GM19455 (cell line): Measurements from ENCODE around the gene CALML3.

Source experiments
- ATAC-seq: cut with Tn5 transposase; IDR thresholded peaks from one replicate; pipeline ENCODE4 v1.9.1; 2021; ENCODE audit not compliant: unreplicated experiment

CALML3 gene

DNA sequence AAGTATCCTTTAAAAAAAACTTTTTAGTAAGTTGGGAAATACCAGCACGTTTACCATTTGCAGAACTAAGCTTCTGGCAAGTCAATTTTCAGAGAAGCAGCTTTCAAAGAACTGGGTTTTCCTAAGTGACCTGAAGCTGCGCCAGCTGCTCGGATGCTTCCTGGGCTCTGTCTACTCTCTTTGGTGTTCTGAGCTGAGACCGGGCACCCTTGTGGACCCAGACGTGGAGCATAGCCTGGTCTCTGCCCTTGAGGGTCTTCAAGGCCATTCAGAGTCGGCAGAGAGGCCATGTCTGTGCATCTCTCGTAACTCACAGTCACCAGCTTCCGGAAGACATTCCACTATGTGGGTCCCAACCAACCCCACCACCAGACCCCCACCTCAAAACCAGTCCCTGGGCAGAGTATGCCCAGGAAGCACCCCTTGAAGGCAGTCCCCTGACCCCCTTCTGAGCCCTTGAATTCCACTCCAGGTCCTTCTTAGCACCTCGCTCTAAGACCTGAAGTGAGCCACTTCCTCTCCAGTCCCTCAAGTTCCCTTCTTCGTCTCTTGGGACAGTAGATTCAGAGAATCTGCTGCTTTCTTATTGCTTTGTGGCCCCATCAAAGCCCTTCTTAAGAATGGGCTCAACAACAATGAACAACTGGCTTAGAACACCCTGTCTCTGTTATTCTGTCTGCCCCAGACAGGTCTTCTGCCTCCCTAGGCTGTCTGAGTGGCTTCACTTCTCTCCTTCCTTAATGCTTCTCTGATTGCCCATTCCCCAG, 33.9 kb upstream of the CALML3 start:
- no peak for ATAC-seq

DNA sequence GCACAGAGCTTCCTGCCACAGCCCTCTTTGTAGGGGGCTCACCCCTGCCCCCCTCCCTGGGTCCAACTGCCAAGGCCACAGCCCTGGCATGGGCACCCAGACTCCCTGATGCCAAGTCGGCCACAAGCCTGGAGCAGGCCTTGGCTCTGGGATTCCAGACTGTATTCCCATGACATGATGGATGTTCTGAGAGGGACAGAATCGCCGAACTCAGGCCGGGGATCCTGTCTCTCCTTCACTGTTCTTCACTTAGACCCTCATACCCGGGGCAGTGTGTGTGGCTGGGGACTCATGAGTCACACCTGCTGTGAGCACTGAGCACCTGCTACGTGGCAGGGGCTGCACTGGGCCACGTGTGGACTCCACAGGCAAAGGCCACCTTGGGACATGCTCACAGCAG, 33.3 kb upstream of the CALML3 start:
- ATAC-seq: no peak

DNA sequence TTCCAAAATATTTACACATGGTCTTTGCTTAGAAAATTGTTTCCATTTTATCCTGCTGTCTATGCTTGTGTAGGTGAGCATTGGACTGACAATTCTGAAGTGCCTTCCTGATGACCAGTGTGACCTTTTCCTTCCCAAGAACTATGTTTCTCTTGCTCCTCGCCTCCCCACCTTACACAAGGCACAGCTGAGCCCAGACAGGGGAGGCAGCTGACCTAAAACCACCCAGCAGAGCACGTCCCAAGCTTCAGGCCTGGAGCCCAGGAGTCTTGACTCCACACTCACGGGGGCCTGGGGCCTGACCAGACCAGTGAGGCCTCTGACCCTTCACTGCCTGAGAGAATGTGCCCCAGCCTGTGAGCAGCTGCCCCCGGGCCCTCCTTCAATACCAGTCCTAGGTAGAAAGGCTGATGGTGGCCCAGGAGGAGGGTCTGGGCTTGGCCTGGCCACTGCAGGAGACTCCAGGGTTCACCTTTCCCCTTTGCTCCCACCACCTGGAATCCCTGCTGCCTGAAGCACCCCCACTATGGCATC, 32.4 kb upstream of the CALML3 start:
- ATAC-seq: no peak

DNA sequence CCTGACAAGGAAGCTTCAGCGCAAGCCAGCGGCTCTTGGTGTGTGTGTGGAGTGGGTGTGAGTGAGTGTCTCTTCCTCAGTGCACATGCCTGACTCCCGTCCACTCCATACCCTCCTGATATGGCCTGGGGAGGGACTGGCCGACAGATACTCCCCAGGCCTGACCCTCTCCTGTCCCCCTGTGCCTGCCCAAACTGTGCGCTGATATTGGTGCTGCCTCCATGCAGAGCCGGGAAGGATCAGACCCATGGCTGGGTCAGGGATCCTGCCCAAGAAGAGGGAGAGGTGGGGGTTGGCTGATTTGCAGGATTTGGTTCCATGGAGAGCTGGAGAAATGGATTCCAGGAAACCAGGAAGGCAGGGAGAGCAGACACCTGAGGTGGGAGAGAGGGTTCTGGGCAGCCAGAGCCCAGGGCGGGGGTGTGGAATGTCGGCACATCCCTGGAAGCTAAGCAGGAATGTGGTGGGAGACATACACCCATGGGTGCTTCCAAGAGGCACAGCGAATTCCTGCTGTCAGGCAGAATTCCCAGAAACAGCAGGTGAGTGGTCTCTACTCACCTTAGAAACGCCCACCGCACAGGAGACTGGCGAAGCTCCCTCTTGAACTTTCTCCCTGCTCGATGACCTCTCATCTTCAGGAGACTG, 31.7 kb upstream of the CALML3 start:
- ATAC-seq: no peak

DNA sequence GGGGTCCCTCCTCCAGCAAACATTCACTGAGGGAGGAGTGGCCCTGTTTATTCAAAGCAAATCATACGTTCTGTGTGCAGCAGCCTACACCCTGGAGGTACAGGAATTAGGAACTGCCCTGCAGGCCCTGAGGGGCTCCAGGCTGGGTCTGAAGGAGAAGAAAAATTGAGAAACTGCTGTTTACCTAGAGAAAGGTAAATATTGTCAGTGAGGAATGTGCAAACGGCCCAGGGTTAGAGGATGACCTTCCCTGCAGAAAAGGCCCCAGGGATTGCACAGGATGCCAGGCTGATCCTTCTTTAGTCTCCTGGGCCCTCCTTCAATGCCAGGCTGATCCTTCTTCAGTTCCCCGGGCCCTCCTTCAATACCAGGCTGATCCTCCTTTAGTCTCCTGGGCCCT, 31.1 kb upstream of the CALML3 start:
- no peak for ATAC-seq

DNA sequence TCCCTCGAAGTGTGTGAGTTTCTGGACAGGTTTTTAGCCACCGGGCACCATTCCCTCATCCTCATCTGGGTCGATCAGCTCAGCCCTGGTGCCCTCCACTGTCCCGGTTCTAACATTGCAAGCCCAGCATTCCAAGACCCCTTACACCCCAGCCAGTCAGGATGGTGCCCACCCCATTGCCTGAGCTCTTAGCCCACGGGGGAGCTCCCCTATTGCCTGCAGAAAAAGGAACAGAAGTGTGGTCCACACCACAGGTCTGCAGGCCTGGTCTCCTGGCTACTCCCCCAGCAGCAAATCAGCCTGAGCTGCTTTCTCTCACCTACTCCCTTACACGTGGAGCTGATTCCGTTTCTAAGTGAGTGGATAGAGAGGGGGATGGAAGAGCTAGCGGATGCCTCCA, 30.1 kb upstream of the CALML3 start:
- ATAC-seq: no peak

DNA sequence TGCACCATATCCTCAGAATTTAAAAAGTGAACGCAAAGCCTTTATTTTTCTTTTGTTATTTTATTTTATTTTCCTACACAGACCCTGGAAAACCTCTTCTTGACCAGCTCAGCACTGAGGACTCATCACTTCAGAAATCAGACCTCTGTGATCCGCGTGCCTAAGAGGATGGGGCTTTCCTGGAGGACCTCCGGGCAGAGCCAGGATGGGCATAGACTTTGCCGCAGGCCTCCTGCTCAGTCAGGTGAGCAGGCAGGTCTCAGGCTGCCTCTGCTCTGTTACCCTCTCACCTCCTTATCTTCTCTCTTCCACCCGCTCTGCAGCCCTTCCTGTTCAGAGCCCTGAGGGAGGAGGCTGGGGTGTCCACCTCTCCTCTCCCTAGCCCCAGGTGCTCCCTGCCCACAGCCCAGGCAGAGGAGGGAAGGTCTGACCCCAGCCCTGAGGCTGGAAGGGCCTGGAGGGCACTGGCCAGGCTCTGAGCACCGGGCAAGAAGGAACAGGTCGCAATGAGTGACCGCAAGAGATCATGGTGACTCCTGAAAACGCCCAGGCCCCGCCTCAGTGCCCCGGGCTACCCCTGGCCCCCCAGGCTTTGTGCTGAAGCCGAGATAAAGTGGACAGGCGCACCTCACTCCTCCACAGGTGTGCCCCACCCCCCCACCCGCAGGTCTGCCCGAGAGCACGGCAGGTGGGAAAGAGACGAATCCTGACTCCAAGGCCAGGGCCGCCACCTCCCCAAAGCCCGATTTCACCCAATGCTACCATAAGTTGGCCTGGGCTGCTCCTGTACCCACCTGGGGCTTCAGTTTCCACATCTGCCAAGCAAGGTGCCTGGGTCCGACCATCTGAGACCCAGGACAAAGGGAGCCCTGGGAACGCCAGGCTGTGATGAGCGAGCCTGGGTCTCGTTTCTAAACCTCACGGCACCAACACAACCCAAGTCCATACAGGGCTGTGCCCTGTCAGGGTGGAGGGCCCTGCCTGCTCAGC, 28.2 kb upstream of the CALML3 start:
- no peak for ATAC-seq

DNA sequence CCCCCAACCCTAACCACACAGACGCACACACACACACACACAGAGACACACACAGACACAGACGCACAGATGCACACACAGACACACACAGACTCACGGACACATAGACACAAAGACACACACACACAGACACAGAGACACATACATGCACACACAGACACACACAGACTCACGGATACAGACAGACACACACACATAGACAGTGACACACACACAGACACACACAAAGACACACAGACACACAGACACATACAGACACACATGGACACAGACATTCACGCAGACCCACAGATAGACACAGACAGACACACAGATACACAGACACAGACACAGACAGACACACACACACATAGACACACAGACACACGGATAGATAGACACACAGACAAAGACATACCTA, 27.5 kb upstream of the CALML3 start:
- no peak for ATAC-seq

DNA sequence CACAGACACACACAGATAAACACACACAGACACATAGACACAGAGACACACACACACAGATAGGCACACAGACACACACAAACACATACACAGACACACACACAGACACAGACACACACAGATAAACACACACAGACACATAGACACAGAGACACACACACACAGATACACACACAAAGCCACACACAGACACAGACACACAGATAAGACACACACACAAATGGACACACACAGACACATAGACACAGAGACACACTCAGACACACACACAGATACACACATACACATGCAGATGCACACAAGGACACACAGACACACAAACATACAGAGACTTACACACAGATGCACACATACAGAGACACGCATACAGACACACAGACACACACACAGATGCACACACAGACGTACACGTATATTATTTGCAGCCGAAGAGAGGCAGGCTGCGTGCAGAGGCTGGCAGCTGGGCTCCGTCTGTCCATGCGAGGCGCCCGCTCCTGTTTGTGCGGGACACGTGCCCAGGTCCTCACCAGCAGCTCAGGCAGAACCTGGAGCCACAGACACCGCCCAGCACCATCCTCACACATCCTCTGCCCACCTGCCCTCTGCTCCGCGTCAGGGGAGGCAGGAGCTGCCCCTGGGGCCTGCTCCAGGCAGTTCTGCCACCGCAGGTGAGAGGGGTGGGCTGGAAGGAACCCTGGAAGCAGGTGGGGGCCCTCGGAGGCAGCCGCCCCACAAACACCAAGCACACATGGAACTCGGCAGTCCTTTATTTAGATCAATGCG, 26.6 kb upstream of the CALML3 start:
- no peak for ATAC-seq

DNA sequence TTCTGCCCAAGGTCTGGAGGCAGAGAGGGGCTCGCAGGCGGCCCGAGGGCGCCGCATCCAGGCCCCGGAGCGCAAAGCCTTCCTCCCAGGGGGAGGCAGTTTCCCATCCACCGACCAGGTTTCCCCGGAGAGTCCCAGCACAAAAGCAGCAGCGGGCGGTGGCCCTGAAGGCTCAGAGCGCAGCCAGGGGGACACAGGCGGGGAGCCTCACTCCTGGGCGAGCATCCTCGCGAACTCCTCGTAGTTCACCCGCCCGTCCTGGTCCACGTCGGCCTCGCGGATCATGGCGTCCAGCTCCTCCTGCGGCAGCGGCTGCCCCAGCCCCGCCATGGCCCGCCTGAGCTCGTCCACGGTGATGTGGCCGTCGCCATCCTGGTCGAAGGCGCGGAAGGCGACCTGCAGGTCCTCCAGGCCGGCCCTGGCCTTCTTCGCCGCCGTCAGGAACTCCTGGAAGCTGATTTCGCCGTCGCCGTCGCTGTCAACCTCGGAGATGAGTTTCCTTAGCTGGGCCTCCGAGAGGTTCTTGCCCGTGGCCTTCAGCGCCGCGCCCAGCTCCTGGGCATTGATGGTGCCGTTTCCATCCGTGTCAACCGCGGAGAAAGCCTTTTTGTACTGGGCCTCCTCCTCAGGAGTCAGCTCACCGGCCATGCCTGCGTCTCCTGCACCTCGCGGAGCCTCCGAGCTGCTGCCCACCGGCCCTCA, 25.8 kb upstream of the CALML3 start:
- ATAC-seq: no peak

DNA sequence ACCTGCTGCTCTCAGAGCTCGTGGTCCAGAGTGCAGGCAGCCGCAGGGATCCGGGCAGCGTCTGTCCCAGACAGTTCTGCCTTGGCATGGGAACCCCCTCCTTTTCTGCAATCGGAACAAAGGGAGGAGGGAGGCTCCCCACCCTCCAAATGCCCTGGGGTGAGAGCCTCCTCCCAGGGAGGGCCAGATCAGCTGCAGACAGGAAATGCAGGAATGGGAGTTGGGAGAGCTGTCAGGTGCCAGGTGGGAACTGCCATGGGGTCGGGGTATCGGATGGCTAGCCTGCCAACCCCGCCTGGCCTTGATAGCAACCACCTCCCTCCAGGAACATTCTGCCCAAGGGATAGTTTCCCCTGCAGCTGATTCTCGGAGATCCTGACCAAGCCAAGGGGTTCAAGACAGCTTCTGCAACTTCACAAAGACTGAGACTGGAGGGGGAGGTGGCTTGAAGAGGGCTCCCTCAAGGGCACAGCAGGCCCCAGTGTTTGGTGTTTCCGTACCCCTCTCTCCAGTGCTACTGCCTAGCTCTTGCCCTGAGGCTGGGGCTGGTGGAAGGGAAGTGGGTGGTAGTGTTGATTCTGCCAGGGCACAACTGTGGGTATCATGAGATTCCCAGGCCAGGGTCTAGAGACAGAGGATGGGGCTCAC, 25.1 kb upstream of the CALML3 start, which contains the start of gene CALML5:
Gene CALML5 (minus strand): TSS at position 78 of the 648 bp plus-strand sequence. CDS start 132 bp downstream, outside the sequence.
- no peak for ATAC-seq

DNA sequence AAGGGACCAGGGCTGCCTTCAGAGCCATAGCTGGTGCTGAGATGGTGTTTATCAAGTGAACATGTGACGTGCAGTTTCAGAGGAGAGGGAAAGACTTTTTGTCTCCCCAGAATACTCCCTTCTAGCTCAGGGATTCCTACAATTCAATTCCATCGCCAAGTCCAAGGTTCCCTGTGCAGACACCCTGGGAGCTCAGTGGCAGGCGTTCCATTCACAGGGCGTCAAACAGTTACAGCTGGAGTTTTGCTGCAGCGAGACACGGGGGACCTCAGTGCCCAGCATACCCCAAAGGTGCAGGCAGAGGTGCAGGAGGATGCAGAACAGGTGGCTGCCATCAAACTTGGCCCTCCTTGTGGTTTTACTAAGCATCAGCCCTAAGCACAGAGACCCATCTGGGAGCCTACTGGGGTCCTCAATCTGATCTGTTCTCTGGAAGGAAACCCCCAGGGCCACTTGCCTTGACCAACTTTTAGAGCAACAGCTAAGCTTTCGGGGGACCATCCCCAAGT, 24.5 kb upstream of the CALML3 start:
- ATAC-seq: no peak

DNA sequence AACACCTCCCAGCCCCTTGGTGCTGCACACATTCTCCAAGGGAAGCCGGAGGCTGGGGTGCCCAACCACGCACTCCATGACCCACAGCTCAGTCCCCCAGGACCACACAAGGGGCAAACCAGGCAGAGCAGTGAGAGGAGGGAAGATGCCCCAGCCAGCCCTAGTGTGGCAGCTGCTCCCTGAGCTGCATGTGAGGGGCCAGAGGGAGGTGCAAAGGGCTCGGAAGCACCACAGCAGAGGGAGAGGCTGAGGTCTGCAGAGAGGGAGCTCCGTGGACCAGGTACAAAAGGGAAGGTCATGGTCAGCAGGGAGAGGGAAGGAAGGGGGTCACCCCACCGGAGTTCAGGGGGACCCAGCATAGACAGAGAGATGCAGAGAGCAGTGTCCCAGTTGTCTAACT, 23.9 kb upstream of the CALML3 start:
- ATAC-seq: no peak

DNA sequence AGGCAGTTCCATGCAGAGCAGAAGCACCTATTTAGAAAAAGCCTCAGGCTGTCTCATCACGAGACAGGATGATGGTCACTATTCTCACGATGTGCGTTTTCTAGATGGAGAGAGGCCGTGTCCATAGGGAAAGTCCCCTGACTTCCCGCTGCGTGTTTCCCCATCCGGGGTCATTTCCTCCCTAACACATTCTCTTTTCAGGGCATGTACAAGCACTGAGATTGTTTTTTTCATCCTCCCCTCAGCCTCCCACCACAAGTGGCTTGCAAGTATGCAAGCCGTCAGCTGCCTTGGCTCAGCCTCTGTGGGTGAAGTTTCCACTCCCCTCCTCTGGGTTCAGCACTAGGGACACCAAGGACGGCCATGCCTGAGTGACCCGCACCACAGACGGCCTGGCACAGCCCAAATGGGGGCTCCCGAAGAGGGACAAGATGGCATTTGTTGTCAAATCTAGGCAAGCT, 22.7 kb upstream of the CALML3 start:
- no peak for ATAC-seq

DNA sequence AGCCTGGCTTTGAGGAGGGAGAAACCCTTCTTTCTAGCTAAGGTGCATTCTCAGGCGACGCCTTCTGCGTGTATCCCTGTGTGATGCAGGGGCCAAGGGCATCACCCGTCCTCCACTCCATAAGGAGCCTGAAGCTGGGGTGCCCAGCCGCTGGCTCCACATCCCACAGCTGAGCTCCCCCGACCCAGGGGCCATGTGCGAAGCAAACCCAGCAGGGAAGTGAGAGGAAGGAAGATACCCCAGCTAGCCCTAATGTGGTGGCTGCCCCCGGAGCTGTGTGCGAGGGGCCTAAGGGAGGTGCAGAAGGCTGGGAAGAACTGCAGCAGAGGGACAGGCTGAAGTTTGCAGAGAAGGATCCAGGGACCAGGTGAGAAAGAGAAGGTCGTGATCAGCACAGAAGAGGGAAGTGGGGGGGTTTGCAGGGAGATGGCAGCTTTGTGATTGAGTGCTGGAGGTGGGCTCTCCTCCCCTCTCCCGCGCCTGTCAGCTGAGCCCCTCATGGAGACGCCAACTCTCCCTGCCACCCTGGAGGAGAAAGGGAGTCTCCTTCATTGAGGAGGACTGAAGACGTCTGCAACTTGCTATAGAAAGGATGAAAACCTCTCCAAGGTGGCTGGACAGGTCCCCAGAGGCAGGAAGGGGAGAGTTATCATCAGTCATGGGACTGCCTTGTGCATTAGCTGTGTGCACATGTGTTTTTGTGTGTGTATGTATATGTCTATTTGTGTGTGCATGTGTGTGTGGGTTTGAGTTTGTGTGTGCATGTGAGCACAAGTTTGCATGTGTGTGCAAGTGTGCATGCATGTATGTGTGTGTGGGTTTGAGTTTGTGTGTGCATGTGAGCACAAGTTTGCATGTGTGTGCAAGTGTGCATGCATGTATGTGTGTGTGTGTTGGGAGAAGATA, 21.9 kb upstream of the CALML3 start:
- no peak for ATAC-seq

DNA sequence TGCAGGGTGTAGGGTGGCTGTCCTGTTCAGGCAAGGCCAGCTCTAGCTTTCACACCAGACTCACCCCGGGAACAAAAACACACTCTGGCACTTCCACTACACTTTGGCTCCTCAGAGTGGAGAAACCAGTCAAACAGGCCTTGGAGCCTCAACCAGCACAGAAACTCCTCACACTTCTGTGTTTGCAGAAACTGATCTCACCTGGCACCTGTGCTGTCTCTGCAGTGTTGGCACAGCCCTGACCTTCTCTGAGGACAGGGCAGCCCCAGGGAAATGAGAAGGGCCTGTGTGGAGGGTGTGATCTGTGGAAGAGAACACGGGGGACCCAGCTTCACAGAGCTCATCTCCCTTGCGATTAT, 21.3 kb upstream of the CALML3 start:
- ATAC-seq: no peak

DNA sequence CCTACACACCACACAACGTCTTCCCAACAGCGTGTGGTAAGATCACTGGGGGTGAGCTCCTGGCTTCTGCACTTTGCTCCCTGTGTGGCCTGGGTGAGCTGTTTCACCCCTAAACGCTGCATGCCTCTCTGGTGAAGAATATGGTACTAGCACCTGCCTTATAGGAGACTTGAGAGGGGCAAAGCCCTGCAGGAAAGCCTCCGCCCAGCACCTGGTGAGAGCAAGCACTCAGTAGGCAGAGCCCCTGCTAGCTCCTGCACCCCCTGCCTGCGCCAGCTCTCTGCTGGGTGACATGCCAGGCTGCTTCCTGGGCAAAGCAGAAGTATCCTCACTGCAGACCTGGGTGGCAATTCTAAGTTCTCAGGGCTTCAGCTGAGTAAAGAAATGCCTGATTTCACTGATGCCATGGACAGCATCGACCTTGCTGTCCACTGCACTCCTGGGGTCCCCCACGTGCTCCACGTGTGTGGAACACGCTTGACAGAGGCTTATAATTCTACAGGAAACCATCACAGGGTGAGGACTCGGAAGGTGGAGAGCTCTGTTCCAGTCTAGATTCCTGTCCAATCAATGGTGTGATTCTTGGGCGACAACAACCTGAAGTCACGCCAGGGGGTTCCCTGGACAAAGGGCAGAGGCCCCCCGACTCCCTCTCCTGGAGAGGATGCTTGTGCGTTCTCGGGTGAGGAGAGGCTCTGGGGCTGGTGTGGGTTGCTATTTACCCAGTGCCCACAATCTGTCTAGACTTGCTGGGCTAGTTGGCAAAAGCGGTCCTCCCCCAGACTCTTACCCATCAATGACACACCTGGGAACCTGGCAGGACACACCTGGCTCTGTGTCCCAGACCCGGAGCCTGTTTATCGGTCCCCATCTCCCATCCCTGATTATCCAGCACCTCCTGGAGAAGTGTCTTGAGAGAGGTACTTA, 20.4 kb upstream of the CALML3 start:
- no peak for ATAC-seq
